DND-41 (cell line): Measurements from ENCODE around the gene JMJD6.
A peak's percentile ranks its signal among the peaks of the same experiment; 100 is the strongest.

ENCODE experiments used
- ATAC-seq: fragments of 200-7000 bp; cut with Tn5 transposase; 3 replicates; pipeline ENCODE4 v1.9.1; 2021; ENCODE audit warnings: low read depth; ENCODE audit not compliant: insufficient read depth
- DNase-seq: peaks from one replicate; pipeline ENCODE4 v3.0.0-alpha.2; 2020
- H2AFZ ChIP-seq: 2 replicates; pipeline ENCODE4 v1.6.0; 2012; ENCODE audit warnings: low read depth, low read length
- H3K27ac ChIP-seq: 2 replicates; pipeline ENCODE4 v1.5.1; 2012; ENCODE audit warnings: low read length, inconsistent platforms
- H3K27me3 ChIP-seq: fragments of 200-600 bp; sonication (generic); 2 replicates; pipeline ENCODE4 v1.6.0; 2012; ENCODE audit warnings: low read length, mild to moderate bottlenecking, inconsistent platforms; ENCODE audit not compliant: insufficient read depth, poor library complexity
- H3K36me3 ChIP-seq: 2 replicates; pipeline ENCODE4 v1.5.1; 2012; ENCODE audit warnings: low read length, inconsistent platforms; ENCODE audit not compliant: insufficient read depth
- H3K4me1 ChIP-seq: 2 replicates; pipeline ENCODE4 v1.5.1; 2012; ENCODE audit warnings: mild to moderate bottlenecking, low read length; ENCODE audit not compliant: insufficient read depth
- H3K4me2 ChIP-seq: 2 replicates; pipeline ENCODE4 v1.6.0; 2012; ENCODE audit warnings: mild to moderate bottlenecking, moderate library complexity, low read length, inconsistent platforms; ENCODE audit not compliant: insufficient read depth
- H3K4me3 ChIP-seq, 2 experiments: fragments of 200-600 bp in 1 of 2; shearing (Covaris generic) in 1 of 2; 2 replicates each; pipeline ENCODE4 v1.5.1; 2012 to 2016; ENCODE audit warnings: inconsistent platforms in 2 of 2, low read length in 2 of 2, mild to moderate bottlenecking in 2 of 2, low read depth in 1 of 2, moderate library complexity in 1 of 2
- H3K79me2 ChIP-seq: 2 replicates; pipeline ENCODE4 v1.6.0; 2012; ENCODE audit warnings: low read length, inconsistent platforms; ENCODE audit not compliant: insufficient read depth
- H3K9ac ChIP-seq: 2 replicates; pipeline ENCODE4 v1.6.0; 2012; ENCODE audit warnings: low read depth, mild to moderate bottlenecking, inconsistent platforms, low read length, moderate library complexity
- H3K9me3 ChIP-seq: 2 replicates; pipeline ENCODE4 v1.5.1; 2012; ENCODE audit warnings: low read length, moderate library complexity, mild to moderate bottlenecking, inconsistent platforms; ENCODE audit not compliant: insufficient read depth, severe bottlenecking
- H4K20me1 ChIP-seq: 2 replicates; pipeline ENCODE4 v1.6.0; 2012; ENCODE audit warnings: low read length; ENCODE audit not compliant: insufficient read depth
- EZH2 ChIP-seq: IDR thresholded peaks from 3 replicates; pipeline ENCODE4 v1.6.1; 2012; ENCODE audit warnings: borderline replicate concordance, low read depth, mild to moderate bottlenecking, moderate library complexity, low read length, inconsistent platforms; ENCODE audit not compliant: severe bottlenecking
- TF ChIP-seq, protein P1 (sequence below): IDR thresholded peaks from 2 replicates; pipeline ENCODE4 v1.5.1; 2012; ENCODE audit warnings: borderline replicate concordance, low read length, moderate library complexity, mild to moderate bottlenecking; ENCODE audit not compliant: poor library complexity, severe bottlenecking; ENCODE audit errors: extremely low read depth

The JMJD6 gene

GRCh38 chr17:76757256-76757655 lies 30.9 kb upstream of the JMJD6 start:
- Histone ChIP-seq H3K4me2 (no peak overlapping the region), H3K9ac (no peak overlapping the region), H3K27me3 (no peaks in the 10 kb centered on the region), H3K4me1 (peaks cover 20% of the 10 kb centered on the region), H3K36me3 (peaks cover 31% of the 10 kb centered on the region), H4K20me1 (no peaks in the 10 kb centered on the region), H2AFZ (no peak overlapping the region), H3K79me2 (no peaks in the 10 kb centered on the region), H3K27ac (no peak overlapping the region), H3K4me3 (no peak overlapping the region), H3K9me3 (no peaks in the 10 kb centered on the region)
- TF ChIP-seq EZH2, result no peak
- TF ChIP-seq, protein P1, sequence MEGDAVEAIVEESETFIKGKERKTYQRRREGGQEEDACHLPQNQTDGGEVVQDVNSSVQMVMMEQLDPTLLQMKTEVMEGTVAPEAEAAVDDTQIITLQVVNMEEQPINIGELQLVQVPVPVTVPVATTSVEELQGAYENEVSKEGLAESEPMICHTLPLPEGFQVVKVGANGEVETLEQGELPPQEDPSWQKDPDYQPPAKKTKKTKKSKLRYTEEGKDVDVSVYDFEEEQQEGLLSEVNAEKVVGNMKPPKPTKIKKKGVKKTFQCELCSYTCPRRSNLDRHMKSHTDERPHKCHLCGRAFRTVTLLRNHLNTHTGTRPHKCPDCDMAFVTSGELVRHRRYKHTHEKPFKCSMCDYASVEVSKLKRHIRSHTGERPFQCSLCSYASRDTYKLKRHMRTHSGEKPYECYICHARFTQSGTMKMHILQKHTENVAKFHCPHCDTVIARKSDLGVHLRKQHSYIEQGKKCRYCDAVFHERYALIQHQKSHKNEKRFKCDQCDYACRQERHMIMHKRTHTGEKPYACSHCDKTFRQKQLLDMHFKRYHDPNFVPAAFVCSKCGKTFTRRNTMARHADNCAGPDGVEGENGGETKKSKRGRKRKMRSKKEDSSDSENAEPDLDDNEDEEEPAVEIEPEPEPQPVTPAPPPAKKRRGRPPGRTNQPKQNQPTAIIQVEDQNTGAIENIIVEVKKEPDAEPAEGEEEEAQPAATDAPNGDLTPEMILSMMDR, result no peak
- ATAC-seq (no peak), DNase-seq (no peak)

GRCh38 chr17:76755285-76755684 lies 28.9 kb upstream of the JMJD6 start:
- Histone ChIP-seq H2AFZ (no peak overlapping the region), H3K4me1 (peaks cover 32% of the 10 kb centered on the region), H4K20me1 (no peaks in the 10 kb centered on the region), H3K27ac (no peak overlapping the region), H3K4me2 (no peak overlapping the region), H3K79me2 (no peaks in the 10 kb centered on the region), H3K27me3 (no peaks in the 10 kb centered on the region), H3K36me3 (peaks cover 33% of the 10 kb centered on the region), H3K9ac (no peak overlapping the region), H3K4me3 (no peak overlapping the region), H3K9me3 (no peaks in the 10 kb centered on the region)
- ATAC-seq, result no peak
- TF ChIP-seq, protein P1, result no peak
- no peak for TF ChIP-seq EZH2
- DNase-seq, result no peak

- peak overlapping the region; percentile 78 for H3K27ac ChIP-seq
- no peaks in the 10 kb centered on the region for H3K9me3 ChIP-seq
- H3K9ac ChIP-seq, result peak overlapping the region; percentile 34
- peak overlapping the region; percentile 59 for H3K4me2 ChIP-seq
- peak overlapping the region; percentile 66 for H2AFZ ChIP-seq
- TF ChIP-seq, protein P1, result no peak
- no peak for TF ChIP-seq EZH2
- H4K20me1 ChIP-seq, result no peaks in the 10 kb centered on the region
- peak; percentile 50 for DNase-seq
- peaks cover 32% of the 10 kb centered on the region for H3K4me1 ChIP-seq
- ATAC-seq, result peak; percentile 33
- H3K4me3 ChIP-seq, result peak overlapping the region in 1 of 2 experiments; percentile 41; a peak in 2 of 4 replicates
- H3K27me3 ChIP-seq, result no peaks in the 10 kb centered on the region
- H3K36me3 ChIP-seq, result peaks cover 31% of the 10 kb centered on the region
- peaks cover 4% of the 10 kb centered on the region for H3K79me2 ChIP-seq
Measured at GRCh38 chr17:76753061-76753961, 26.9 kb upstream of the JMJD6 start.
